Endothelial cell of umbilical vein (primary cell): ENCODE data around the gene MBOAT2. TPM values are rescaled to one million over a fixed set of nuclear protein-coding genes. Genes with fewer than 3 reads are reported as not detected.

Experiments
- BruUV-seq: library from RNA; stranded (reverse); fragments of 400-500 nt; replicated peaks from 2 replicates; lab custom pipeline; 2021; lab: Mats Ljungman, UMichigan
- CTCF ChIA-PET: fragments of 300-600, 350-600 bp; sonication (Branson Sonifier 250); formaldehyde crosslinking; loops from one replicate; lab custom pipeline; 2021; ENCODE audit warnings: antibody characterized with exemption, inconsistent platforms; lab: Charles Lee
- POLR2A ChIA-PET: fragments of 300-600, 350-600 bp; sonication (Branson Sonifier 250); formaldehyde crosslinking; loops from one replicate; lab custom pipeline; 2021; ENCODE audit warnings: antibody characterized with exemption, inconsistent platforms; lab: Charles Lee
- DNase-seq: peaks from one replicate; pipeline ENCODE4 v3.0.0-alpha.2; 2011; ENCODE audit warnings: low read depth, low spot score
- FAIRE-seq: peaks from 2 replicates; lab custom pipeline; 2011; peaks lifted over from hg19 to GRCh38; lab: Jason Lieb, UNC
- H2AFZ ChIP-seq: 2 replicates; pipeline ENCODE4 v1.6.0; 2012; ENCODE audit warnings: low read depth, low read length, control low read depth, inconsistent platforms
- H3K27ac ChIP-seq: 2 replicates; pipeline ENCODE4 v1.5.1; 2011; ENCODE audit warnings: low read depth, mild to moderate bottlenecking, control low read depth, low read length, moderate library complexity; ENCODE audit not compliant: insufficient read depth
- H3K27me3 ChIP-seq, 2 experiments: 2 replicates each; pipeline versions ENCODE4 v1.6.0 to v1.6.1; 2011; ENCODE audit warnings: low read length in 2 of 2, mixed read lengths in 1 of 2; ENCODE audit not compliant: control insufficient read depth in 2 of 2, insufficient read depth in 2 of 2
- H3K36me3 ChIP-seq, 2 experiments: 2 replicates in 1 of 2; 3 replicates in 1 of 2; pipeline ENCODE4 v1.5.1; 2011; ENCODE audit warnings: low read length in 2 of 2, mild to moderate bottlenecking in 1 of 2, moderate library complexity in 1 of 2; ENCODE audit not compliant: control insufficient read depth in 2 of 2, insufficient read depth in 2 of 2; ENCODE audit errors: extremely low read depth in 1 of 2
- H3K4me1 ChIP-seq: 3 replicates; pipeline ENCODE4 v1.5.1; 2011; ENCODE audit warnings: mild to moderate bottlenecking, low read length; ENCODE audit not compliant: control insufficient read depth, insufficient read depth; ENCODE audit errors: extremely low read depth
- H3K4me2 ChIP-seq: 2 replicates; pipeline ENCODE4 v1.6.1; 2011; ENCODE audit warnings: low read length, control low read depth, mixed read lengths; ENCODE audit not compliant: insufficient read depth
- H3K4me3 ChIP-seq, 3 experiments: fragments of 200-600 bp in 1 of 3; sonication (generic), shearing (Covaris generic) in 1 of 3; replicated peaks in 1 of 3; 2 replicates each; pipeline ENCODE4 v1.5.1; 2011 to 2016; ENCODE audit warnings: control low read depth in 3 of 3, low read length in 3 of 3, mild to moderate bottlenecking in 2 of 3, inconsistent platforms in 1 of 3, low read depth in 1 of 3, moderate library complexity in 1 of 3; ENCODE audit not compliant: insufficient read depth in 1 of 3
- H3K79me2 ChIP-seq: 2 replicates; pipeline ENCODE4 v1.6.0; 2012; ENCODE audit warnings: low read length, inconsistent platforms; ENCODE audit not compliant: control insufficient read depth, insufficient read depth
- H3K9ac ChIP-seq: replicated peaks from 2 replicates; pipeline ENCODE3; 2011; ENCODE audit warnings: low read length, control low read depth; ENCODE audit not compliant: insufficient read depth; ENCODE audit errors: extremely low read depth
- H3K9me1 ChIP-seq: replicated peaks from 3 replicates; pipeline ENCODE4 v1.6.0; 2011; ENCODE audit warnings: mild to moderate bottlenecking, low read length; ENCODE audit not compliant: control insufficient read depth, insufficient read depth; ENCODE audit errors: extremely low read depth
- H3K9me3 ChIP-seq: replicated peaks from 2 replicates; pipeline ENCODE4 v1.5.1; 2012; ENCODE audit warnings: low read length, inconsistent platforms; ENCODE audit not compliant: control insufficient read depth, insufficient read depth
- H4K20me1 ChIP-seq: replicated peaks from 2 replicates; pipeline ENCODE3; 2011; ENCODE audit warnings: mild to moderate bottlenecking, low read length; ENCODE audit not compliant: control insufficient read depth, insufficient read depth; ENCODE audit errors: extremely low read depth
- EZH2 ChIP-seq: IDR thresholded peaks from 2 replicates; pipeline ENCODE4 v1.6.1; 2012; ENCODE audit warnings: borderline replicate concordance, low read depth, mild to moderate bottlenecking, moderate library complexity, low read length, inconsistent platforms; ENCODE audit not compliant: severe bottlenecking
- GATA2 ChIP-seq: IDR thresholded peaks from 2 replicates; pipeline ENCODE4 v1.7.0; 2011; ENCODE audit warnings: low read depth, mild to moderate bottlenecking, moderate library complexity, mixed read lengths, low read length; ENCODE audit not compliant: insufficient read length, insufficient read depth
- JUN ChIP-seq: IDR thresholded peaks from 2 replicates; pipeline ENCODE4 v1.6.1; 2011; ENCODE audit warnings: borderline replicate concordance, low read depth; ENCODE audit not compliant: insufficient read length, insufficient read depth
- MAX ChIP-seq: IDR thresholded peaks from 2 replicates; pipeline ENCODE4 v1.6.1; 2011; ENCODE audit not compliant: insufficient read depth, insufficient read length
- MYC ChIP-seq: IDR thresholded peaks from one replicate; pipeline ENCODE4 v1.6.1; 2011; ENCODE audit warnings: mild to moderate bottlenecking, low read depth, low read length
- POLR2A ChIP-seq: IDR thresholded peaks from 2 replicates; pipeline ENCODE4 v1.6.1; 2012; ENCODE audit warnings: low read depth, mild to moderate bottlenecking, control low read depth, low read length
- POLR2AphosphoS5 ChIP-seq: IDR thresholded peaks from 2 replicates; pipeline ENCODE4 v1.6.1; 2012; ENCODE audit warnings: low read depth, mild to moderate bottlenecking, control low read depth, low read length, moderate library complexity; ENCODE audit not compliant: insufficient read depth
- dilution Hi-C: fragments of 300-500 bp; cut with MboI; formaldehyde crosslinking; loops from one replicate; pipeline ENCODE4 v1.15.0; 2019; ENCODE audit warnings: low sequenced_read_pairs; ENCODE audit not compliant: extremely low pct_ligation_motif_present
- intact Hi-C: fragments of 100-400 bp; cut with micrococcal nuclease; formaldehyde crosslinking; loops from one replicate; pipeline ENCODE4 v1.10.0; 2022
- polyA plus RNA-seq, 4 experiments: library from polyadenylated mRNA; depleted of rRNA in 3 of 4; stranded (reverse) in 3 of 4; unstranded in 1 of 4; fragments of >200 nt; gene quantifications; 2 replicates each; pipeline versions ENCODE4 v1.2.1 to v1.2.3, GENCODE V29; 2011 to 2012; ENCODE audit warnings: missing spikeins in 1 of 4
- total RNA-seq: library from RNA; stranded (reverse); gene quantifications from 2 replicates; pipeline ENCODE4 v1.2.3, GENCODE V29; 2021
- TF ChIP-seq, protein P1 (sequence below), 2 donors: IDR thresholded peaks; 1 replicate in 1 of 2; 2 replicates in 1 of 2; pipeline ENCODE4 v1.5.1; 2011; ENCODE audit warnings: low read length in 2 of 2, mild to moderate bottlenecking in 2 of 2, moderate library complexity in 2 of 2, control low read depth in 1 of 2, inconsistent platforms in 1 of 2, low read depth in 1 of 2; ENCODE audit not compliant: insufficient read depth in 1 of 2; ENCODE audit errors: extremely low read depth in 1 of 2

The MBOAT2 gene
- total and polyA plus RNA-seq, 2 donors (not counting 3 experiments of a cell fraction or from before 2014, with no cell fraction given) = 10.9 to 22.1 TPM

- BruUV-seq = no TSS peak
- Histone ChIP-seq H3K27ac (no peak overlapping the region), H3K27me3 (peaks cover 4 to 13% of the 10 kb centered on the region in 2 experiments), H3K4me3 (no peak overlapping the region), H3K36me3 (no peaks in the 10 kb centered on the region), H3K9ac (no peak overlapping the region), H3K4me2 (no peak overlapping the region), H4K20me1 (no peaks in the 10 kb centered on the region), H3K9me1 (no peaks in the 10 kb centered on the region), H3K9me3 (no peaks in the 10 kb centered on the region), H3K79me2 (no peaks in the 10 kb centered on the region), H3K4me1 (no peaks in the 10 kb centered on the region), H2AFZ (no peak overlapping the region)
- FAIRE-seq = no peak
- DNase-seq = no peak
- ChIA-PET CTCF (no interaction called here), POLR2A (no interaction called here)
- dilution Hi-C loops (no loop called here), intact Hi-C loops (no loop called here)
- TF ChIP-seq MAX (no peak), EZH2 (no peak), MYC (no peak), JUN (no peak), POLR2A (no peak), POLR2AphosphoS5 (no peak), GATA2 (no peak)
- TF ChIP-seq, protein P1, sequence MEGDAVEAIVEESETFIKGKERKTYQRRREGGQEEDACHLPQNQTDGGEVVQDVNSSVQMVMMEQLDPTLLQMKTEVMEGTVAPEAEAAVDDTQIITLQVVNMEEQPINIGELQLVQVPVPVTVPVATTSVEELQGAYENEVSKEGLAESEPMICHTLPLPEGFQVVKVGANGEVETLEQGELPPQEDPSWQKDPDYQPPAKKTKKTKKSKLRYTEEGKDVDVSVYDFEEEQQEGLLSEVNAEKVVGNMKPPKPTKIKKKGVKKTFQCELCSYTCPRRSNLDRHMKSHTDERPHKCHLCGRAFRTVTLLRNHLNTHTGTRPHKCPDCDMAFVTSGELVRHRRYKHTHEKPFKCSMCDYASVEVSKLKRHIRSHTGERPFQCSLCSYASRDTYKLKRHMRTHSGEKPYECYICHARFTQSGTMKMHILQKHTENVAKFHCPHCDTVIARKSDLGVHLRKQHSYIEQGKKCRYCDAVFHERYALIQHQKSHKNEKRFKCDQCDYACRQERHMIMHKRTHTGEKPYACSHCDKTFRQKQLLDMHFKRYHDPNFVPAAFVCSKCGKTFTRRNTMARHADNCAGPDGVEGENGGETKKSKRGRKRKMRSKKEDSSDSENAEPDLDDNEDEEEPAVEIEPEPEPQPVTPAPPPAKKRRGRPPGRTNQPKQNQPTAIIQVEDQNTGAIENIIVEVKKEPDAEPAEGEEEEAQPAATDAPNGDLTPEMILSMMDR (IDR thresholded peaks at IDR 0.05; ENCODE audit: extremely low read depth in 1 of 2, insufficient read depth in 1 of 2, low read depth in 1 of 2, low read length in 2 of 2) = no peak
These were observed 30.1 kb upstream of the MBOAT2 start for GRCh38 chr2:9033385-9034168.
